Measurements from ENCODE around the gene MCC.

- TF ChIP-seq POLR2AphosphoS5 (IDR thresholded peaks at IDR 0.05; ENCODE audit: low read depth, low read length): no peak
- no peak for TF ChIP-seq SIN3A (IDR thresholded peaks at IDR 0.05; ENCODE audit: borderline replicate concordance, insufficient read depth, low read length)
- TF ChIP-seq REST (IDR thresholded peaks at IDR 0.05; ENCODE audit: insufficient read depth in 1 of 2, low read depth in 2 of 2, low read length in 2 of 2): no peak
- TF ChIP-seq TAF1 (IDR thresholded peaks at IDR 0.05; ENCODE audit: borderline replicate concordance, insufficient read depth, low read length): no peak
These were observed 143.0 kb downstream of the MCC start for GRCh38 chr5:113344973-113345940.
